Fibroblast of skin of abdomen (primary cell): ENCODE measurements around the gene TEAD1. TPM values are rescaled to one million over a fixed set of nuclear protein-coding genes. Genes with fewer than 3 reads are reported as not detected.

Experiments
- DNase-seq: peaks from one replicate; pipeline ENCODE4 v3.0.0-alpha.2; 2013
- polyA plus RNA-seq, 2 experiments: library from polyadenylated mRNA; unstranded; fragments of 120-200 nt; gene quantifications; one replicate each; pipeline ENCODE4 v1.2.1, GENCODE V29; 2013; ENCODE audit not compliant: insufficient read length in 2 of 2

TEAD1 gene
- 137 TPM for polyA plus RNA-seq (2013, experiment 1 of 2; ENCODE audit: insufficient read length)
- polyA plus RNA-seq (2013, experiment 2 of 2; ENCODE audit: insufficient read length), result 123 TPM

DNA sequence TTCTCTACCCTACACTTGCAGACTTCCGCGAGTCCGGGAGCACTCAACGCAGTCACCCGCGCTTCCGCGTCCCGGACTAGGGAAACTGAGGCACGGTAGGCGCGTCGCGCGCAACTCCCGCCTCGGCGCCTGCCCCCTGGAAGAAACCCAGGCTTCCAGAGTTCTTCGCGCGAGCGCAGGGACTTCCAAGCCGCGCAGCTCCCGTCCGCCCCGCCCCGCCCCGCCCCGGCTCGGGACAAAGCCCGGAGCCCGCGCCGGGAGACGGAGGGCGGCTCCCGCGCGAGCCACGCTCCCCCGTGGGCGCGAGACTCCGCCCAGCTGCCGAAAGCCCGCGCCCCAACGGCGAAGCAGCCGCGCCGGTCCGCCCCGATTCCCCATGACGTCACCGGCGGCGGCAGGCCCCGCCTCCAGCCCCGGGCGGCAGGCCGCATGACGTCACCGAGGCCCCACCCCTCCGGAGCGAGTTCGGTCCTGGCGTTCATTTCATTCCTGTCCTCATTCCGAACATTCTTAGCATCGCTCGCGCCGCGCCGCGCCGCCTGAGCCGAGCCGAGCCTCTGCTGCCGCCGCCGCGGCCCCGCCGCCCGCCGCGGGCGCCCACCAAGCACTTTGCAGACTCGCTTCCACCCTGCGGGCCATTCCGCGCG lies at the start of gene TEAD1:
Gene TEAD1 (plus strand): TSS at position 498 of the 647 bp plus-strand sequence.
- DNase-seq, result peak; percentile 97

DNA sequence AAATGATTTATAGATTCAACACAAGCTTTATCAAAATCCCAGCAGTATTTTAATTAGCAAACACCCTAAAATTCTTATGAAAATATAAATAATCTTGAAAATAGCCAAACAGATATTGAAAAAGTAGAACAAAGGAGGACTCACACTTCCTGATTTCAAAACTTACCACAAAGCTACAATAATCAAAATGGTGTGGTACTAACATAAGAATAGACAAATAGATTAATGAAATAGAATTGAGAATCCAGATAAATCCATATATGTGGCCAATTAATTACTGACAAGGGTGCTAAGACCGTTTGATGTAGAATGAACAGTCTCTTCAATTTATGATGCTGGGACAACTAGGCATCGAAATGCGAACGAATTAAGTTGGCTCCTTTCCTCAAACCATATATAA lies 49.6 kb upstream of the TEAD1 start:
- no peak for DNase-seq

DNA sequence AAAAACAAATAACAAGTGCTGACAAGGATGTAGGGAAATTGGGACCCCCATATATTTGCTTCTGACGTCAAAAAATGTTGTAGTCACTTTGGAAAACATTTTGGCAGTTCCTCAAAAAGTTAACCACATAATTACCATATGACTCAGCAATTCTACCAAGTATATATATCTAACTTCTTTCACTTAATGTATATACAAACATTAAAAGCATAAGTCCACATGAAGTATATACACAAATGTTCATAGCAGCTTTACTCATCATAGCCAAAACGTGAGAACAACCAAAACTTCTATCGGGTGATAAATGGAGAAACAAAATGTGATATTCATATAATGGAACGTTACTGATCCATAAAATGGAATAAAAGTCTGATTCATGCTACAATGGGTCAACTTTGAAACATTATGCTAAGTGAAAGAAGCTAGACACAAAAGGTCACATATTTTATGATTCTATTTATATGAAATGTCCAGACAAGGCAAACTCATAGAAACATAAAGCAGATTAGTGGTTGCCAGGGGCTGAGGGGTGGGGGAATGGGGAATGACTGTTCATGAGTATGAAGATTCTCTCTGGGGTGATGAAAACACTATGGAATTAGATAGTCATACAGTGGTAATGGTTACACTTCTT lies 48.7 kb upstream of the TEAD1 start:
- DNase-seq, result peak; percentile 95

DNA sequence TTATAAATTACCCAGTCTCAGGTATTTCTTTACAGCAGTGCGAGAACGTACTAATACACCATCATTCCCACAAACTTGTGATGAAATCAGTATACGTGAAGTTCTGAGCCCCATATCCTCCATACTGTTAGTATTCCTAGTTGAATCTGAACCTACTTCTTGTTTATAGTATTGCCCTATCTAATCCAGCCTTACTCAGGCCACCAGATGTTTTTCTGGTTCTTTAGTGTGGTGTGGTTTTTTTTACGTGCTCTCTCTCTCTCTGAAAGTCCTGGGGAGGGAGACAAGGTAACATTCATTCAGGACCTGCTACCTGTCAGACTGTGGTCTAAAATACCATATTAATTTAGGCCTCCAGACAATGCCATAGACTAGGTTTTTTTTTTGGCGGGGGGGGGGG lies 47.6 kb upstream of the TEAD1 start:
- DNase-seq, result no peak

DNA sequence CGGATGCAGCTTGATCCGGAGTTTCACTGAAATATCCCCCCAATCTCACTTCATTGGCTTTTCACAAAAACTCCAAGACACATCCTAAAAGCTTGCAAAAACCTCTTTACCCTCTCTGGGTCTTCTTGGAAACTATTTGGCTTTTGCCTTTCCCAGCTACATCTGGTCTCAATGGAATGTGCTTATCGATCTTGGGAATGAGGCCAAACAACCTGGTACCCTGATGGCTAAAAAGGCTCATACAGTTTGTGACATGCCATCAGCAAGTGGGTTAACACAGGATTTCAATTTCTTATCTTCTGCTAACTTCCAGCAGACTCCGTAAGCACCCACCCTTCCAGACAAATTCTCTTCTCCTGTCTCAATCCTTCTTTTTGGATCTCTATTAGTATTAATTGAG lies 45.9 kb upstream of the TEAD1 start:
- DNase-seq, result no peak

DNA sequence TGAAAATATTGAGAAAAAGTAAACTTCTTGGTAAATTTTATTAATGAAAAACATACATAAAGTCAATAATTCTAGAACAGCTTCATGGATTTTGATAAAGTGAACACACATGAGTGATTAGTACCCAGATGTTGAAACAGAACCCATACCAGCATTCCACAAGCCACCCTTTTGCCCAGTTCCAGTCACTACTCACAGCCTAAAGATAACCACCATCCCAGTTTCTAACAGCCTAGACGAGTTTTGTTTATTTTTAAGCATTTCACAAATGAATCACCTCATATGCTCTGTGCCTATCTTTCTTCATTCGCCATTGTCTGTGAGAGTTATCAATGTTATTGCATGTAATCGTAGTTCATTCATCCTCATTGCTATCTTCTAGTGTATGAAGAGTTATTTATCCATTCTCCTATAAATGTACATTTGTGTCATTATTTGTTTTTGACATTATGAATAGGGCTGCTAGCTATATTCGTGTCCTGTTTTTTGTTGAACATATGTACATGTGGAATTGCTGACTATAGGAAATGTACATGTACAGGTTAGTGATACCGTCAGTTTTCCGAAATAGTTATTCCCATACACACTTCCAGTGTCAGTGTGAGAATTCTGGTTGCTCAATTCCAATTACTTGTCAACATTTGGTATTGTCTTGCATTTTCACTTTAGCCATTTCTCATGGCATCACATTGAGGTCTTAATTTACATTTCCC lies 44.5 kb upstream of the TEAD1 start:
- peak; percentile 30 for DNase-seq

DNA sequence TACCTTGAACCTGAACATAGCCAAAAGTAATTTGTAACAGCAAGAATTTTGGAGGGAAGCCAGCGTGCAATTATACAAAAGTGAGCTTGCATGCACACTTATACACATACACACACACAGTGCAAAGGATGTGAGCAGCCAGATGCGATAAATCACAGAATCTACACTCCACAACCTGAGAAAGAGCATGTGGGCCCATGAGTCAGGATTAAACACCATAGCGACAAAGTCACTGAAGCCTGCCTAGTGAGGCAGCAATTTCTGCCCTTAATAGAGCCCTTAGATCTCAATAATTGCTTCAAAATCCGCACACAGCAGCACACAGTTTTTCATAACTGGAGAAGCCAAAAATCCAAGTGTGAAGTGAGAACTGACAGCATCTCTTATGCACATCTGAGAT lies 42.6 kb upstream of the TEAD1 start:
- no peak for DNase-seq

DNA sequence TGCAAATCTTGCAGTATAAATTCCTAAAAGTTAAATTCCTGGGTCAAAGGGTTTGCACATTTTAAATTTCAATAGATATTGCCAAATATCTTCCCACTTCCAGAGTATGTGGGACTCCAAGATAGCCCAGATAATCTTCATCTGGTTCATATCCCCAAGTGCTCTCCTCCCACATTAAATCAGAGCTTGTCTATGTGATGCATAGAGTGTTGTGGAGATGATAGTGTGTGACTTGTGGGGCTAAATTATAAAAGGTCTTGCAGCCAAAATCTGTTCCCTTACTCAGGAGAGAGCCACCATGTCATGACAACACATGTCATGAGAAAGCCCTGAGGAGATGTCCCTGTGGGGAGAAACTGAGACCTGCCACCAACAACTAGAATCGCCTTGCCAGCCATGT lies 39.9 kb upstream of the TEAD1 start:
- DNase-seq, result no peak

DNA sequence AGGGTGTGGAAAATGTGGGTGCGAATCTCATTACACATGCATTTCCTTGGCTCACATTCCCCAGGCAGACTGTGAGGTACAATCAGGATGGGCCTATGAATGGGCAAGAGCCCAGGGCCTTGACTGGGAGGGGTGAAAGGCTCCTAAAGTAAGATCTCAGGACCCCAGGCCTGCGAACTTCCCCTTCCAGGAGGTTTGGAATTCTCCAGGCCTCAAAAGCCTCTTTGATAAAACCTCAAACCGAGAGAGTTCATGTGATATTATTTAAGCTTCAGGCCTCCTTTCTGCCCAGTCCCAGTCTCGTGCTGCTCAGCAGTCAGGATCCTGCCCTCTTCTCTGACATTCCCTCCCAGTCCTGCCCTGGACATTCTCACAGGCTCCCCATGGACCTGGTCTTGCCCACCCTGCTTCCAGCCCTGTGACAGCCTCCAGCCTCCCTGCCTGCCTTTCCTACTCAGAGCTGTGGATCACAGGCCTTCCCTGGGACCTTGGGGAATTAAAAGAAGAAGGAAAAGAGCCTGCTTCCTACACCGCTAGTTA lies 37.3 kb upstream of the TEAD1 start:
- no peak for DNase-seq

DNA sequence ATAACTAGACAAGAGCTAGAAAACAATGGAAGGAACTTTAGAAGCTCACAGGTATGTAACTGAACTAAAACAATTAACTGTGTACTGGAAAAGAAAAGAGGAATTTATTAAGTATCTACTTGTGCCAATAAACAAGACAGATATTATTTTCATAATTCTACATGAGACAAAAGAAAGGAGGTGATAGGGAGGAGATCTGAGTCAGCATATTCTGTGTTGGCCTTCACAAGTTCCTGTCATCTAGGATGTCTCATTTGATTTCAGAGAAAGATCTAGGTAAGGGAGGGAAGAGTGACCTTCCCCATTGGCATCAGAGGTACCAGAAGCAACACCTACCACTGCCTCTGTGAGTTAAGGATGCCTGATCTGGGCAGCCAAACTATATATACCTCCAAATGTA lies 34.8 kb upstream of the TEAD1 start:
- no peak for DNase-seq

DNA sequence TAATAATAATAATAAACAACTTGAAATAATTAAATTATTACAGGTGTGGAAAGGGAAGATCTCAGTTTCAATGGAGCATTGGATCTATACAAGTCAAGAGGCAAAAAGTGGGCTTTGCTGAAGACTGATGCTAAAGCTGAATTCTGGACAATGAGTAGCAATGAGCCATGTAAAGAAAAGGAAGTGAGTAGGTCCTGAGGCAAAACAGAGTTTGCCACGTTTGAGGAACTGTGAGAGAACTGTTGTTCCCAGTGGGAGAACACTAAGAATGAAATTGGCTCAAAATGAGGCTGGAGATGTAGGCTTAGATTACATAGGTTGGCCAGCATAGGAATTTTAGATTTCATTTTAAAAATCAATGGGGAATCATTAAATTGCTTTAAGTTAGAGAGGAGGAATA lies 33.9 kb upstream of the TEAD1 start:
- DNase-seq, result no peak

DNA sequence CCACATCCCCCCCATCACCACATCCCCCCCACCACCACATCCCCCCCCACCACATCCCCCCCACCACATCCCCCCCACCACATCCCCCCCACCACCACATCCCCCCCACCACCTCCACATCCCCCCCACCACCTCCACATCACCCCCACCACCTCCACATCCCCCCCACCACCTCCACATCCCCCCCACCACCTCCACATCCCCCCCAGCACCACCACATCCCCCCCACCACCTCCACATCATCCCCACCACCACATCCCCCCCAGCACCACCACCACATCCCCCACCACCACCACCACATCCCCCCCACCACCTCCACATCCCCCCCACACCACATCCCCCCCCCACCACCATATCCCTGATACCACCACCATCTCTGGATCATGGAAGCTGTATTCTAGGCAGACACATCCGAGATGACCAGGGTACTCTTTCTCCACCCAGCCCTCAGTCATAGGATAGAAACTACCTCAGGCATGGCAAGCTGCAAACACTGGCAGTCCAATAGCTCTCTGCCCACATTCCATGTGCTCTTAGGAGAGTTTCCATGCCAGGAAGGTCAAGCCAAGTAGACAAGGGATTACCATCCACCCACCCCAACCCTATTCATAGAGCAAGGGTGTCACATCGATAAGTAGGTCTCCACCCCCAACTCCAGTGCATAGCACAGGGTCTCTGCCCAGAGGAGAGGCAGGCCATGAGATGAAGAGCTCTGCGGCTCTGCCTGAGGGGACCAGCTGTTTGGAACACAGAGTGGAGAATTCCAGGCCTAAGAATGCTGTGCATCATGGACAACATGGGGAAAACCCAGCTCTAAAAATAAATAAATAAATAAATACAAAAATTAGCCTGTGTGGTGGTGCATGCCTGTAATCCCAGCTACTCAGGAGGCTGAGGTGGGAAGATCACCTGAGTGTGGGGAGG lies 33.0 kb upstream of the TEAD1 start:
- DNase-seq, result no peak

DNA sequence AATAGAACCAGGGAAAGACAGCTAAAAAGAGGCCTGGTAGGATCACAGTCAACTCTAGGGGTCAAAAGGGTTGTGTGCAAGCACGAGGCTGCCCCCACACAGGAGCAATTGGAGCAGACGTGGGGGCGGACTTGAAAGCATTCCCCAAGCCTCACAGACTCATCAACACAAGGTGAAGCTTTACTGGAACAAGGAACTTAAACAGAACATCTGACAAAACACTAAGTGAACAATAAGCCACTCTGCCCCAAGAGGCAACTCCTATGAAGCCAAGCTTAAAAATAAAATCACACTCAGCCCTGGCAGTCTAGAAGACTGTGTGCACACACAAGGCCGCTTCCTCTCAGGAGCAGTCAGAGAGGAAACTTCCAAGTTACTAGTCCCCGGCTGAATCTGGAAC lies 32.2 kb upstream of the TEAD1 start:
- DNase-seq, result peak; percentile 49

DNA sequence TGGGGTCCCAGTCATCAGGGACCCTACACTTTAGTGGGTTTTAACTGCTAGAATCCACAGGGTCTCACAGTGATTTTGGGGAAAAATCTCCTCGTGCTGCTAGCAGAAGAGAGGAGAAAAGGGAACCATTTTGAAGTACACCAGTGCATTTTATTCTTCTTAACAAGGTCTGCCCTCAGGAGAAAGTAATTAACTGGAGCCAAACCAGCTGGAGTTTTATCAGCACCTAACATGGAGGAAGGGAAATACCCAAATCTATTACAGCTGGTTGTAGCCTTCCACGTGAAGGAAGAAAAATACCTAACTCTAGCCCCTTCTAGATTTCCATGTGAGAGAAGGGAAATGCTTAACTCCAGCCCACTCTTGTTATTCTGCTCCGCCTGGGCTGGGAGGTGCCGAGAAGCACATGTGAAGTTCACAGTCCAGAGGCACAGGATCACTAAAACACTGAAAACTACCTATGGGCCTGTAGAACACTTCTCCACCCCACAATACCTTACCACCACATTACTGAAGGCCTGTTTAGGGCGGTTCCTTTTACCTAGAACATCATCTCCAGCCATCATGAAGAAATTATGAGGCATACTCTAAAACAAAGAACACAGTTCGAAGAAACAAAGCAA lies 31.3 kb upstream of the TEAD1 start:
- no peak for DNase-seq

DNA sequence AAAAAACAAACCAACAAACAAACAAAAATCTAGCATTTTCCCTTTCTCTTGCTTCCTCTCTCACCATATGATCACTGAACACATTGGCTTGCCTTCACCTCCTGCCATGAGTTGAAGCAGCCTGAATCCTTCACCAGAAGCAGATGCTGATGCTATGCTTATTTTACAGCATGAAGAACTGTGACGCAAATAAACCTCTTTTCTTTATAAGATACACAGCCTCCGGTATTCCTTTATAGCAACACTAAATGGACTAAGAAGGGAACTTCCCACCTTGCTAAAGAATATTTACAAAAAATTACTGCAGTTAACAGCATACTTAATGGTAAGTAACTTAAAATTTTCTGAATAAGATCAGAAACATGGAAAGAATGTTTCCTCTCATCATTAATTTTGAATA lies 27.7 kb upstream of the TEAD1 start:
- DNase-seq, result no peak

DNA sequence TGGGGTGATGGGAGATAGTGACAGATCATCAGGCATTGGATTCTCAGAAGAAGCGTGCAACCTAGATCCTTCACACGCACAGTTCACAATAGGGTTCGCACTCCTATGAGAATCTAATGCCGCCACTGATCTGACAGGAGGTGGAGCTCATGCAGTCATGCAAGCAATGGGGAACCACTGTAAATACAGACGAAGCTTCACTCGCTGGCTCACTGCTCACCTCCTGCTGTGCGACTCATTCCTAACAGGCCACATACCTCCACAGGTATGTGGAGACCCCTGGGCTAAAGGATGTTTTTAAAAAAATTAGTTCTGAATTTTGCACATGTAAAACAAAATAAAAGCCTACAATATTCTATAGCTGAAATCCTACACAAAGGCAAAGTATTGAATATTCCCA lies 20.5 kb upstream of the TEAD1 start:
- no peak for DNase-seq

DNA sequence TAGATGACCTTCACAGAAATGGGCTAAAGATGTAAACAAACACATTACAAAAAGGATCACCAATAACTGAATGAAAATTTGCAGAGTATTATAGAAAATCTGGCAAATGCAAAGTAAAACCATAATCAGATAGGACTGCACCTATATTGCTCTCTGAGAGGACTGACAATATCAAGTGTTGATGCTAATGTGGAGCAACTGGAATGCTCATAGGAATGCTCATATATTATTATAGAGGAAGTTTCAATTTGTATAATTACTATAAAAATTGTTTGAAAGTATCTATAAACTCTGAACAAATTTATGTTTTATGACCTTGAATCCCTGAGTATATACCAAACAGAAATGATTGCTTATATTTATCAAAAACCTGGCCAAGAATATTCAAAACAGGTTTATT lies 18.4 kb upstream of the TEAD1 start:
- no peak for DNase-seq

DNA sequence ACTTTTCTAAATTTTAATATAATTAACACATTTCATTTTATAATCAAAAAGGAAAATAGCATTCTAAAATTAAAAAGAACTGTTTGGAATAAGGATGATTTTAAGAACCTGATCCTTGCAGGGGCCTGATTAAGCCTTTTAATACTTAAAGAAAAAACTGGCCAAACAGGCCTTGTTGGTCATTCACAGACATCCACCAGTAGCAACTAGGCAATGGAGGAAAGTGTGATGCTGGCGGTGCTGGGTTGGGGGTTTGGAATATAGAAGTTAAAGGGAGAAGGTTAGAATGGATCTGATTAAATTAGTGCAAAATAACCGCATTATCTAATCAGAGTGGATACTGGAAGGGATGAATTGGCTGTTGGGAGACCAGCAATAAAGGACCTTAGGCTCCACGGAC lies 16.9 kb upstream of the TEAD1 start:
- no peak for DNase-seq

DNA sequence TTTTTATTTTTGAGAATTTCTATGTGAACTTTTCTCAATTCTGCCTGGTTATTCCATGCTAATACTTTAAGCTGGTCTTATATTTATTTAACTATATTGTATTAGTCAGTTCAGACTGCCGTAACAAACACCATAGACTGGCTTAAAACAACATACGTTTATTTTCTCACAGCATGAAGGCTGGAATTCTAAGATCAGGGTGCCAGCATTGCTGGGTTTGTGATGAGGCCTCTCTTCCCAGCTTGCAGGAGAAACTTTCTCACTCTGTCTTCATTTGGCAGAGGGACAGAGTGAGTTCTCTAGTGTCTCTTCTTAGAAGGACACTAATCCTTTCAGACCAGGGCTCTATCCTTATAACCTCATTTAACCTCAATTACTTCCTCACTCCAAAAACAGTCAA lies 16.2 kb upstream of the TEAD1 start:
- DNase-seq, result no peak

DNA sequence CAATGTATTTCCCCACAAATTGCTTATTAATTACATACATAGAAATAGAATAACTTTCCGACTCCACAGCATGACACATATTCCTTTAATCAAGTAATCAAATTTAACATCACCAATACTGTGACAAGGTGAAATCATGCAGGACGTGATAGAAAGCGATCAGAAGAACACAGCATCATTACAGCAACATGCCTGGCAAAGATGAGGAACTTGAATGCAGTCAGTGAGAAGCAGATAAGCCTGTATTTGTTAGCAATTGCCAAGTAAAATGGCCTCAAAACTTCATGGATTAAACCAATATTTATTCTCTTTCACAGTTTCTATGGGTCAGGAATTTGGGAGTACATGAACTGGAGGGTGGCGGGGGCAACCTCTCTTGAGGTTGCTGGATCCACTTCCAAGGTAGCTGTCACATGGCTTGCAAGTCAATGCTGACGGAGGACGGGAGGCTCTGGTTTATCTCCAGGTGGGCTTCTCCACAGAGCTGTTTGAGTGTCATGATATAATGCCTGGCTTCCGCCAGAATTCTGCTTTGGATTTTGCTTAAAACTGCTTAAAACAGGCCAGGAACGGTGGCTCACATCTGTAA lies 12.0 kb upstream of the TEAD1 start:
- no peak for DNase-seq

DNA sequence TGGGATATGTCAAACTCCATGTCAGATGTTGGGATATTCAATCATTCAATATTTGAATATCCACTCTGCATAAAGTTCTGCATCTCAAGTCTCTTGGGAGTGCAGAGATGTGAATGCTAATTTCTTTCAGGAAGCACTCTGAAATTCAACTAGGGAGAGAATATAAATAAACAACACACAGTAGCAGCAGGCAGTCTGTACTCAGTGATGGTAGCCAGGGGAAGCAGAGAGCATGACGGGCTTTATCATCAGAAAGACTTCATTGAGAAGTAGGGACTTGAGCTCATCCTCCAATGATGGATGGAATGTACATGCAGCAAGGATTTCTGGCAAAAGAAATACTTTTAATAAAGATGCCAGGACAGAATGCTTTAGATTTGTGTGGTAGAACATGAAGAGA lies 9.8 kb upstream of the TEAD1 start:
- no peak for DNase-seq

DNA sequence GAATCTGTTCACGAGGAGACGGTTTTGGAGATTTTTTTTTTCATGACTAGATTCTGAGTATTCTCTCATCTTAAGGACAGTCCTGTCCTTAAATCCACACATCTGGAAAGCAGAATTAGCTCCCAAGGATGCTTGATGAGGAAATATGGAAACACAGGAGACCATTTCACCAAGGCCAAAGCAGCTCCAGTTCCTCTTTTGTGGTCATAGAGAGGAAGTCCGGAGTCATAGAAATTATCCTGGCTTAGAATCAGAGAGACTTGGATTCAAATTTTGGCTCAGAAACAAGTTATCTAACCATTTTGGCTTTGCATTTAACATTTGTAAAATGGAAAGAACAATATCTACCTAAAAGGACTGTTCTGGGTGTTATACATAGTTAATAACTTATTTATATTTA lies 7.3 kb upstream of the TEAD1 start:
- DNase-seq, result no peak
